Mucosa of descending colon (tissue), 3 donors: Measurements from ENCODE around the gene TPX2. TPM values are rescaled to one million over a fixed set of nuclear protein-coding genes. Genes with fewer than 3 reads are reported as not detected.
A peak's percentile ranks its signal among the peaks of the same experiment; 100 is the strongest.

Experiments used
- ATAC-seq: fragments of 200-7000 bp; cut with Tn5 transposase; one replicate; pipeline ENCODE4 v1.9.1; 2020; ENCODE audit warnings: mild to moderate bottlenecking, moderate library complexity
- DNase-seq, 3 donors: peaks; one replicate each; pipeline ENCODE4 v3.0.0-alpha.2; 2020
- H3K36me3 ChIP-seq: fragments of 200-600 bp; one replicate; pipeline ENCODE4 v1.8.0; 2021; ENCODE audit warnings: low read depth, mild to moderate bottlenecking
- H3K4me1 ChIP-seq: fragments of 200-600 bp; one replicate; pipeline ENCODE4 v1.8.0; 2021; ENCODE audit warnings: low read depth, mild to moderate bottlenecking
- H3K4me3 ChIP-seq: fragments of 200-600 bp; one replicate; pipeline ENCODE4 v1.8.0; 2021; ENCODE audit warnings: mild to moderate bottlenecking
- H3K9me3 ChIP-seq: fragments of 200-600 bp; one replicate; pipeline ENCODE4 v1.8.0; 2021; ENCODE audit warnings: mild to moderate bottlenecking
- CTCF ChIP-seq: fragments of 200-600 bp; IDR thresholded peaks from one replicate; pipeline ENCODE4 v1.8.0; 2022; ENCODE audit warnings: antibody characterized with exemption, mild to moderate bottlenecking
- intact Hi-C, 2 donors: fragments of 100-400 bp; cut with DNase I in 1 of 2; cut with micrococcal nuclease in 1 of 2; formaldehyde crosslinking; loops; one replicate each; pipeline versions ENCODE4 v1.11.0 to v1.11.1; 2022; cut with DNase I, micrococcal nuclease
- total RNA-seq, 3 donors: library from RNA; stranded (reverse); fragmentation: NEBNext Ultra II Directional in 2 of 3; extraction: Animal tissue kit (Norgen Biotek cat#: 25700) in 2 of 3; gene quantifications; one replicate each; pipeline versions ENCODE4 v1.2.1 to v1.2.4, GENCODE V29; 2021 to 2023
- donor health status: DM: no; HTN: no; CAD: no; lungs with moderate emphysema.
- donor health status: DM: no; HTN: no; CAD: no.
- donor health status: DM: no; HTN: yes; CAD: no.

The TPX2 gene
- total RNA-seq, 3 donors from 2014 or later = 3.0 to 26.6 (median 8.8) TPM

GRCh38 chr20:31849306-31849930, 110.3 kb downstream of the TPX2 start:
- intact Hi-C loops = no loop called here
- peak; percentile 87 for ATAC-seq
- H3K9me3 ChIP-seq = no peaks in the 10 kb centered on the region
- H3K4me1 ChIP-seq = peaks cover 3% of the 10 kb centered on the region
- peak; percentile 59 to 77 (median 71) for DNase-seq
- no peak for TF ChIP-seq CTCF
- no peaks in the 10 kb centered on the region for H3K36me3 ChIP-seq
- no peak overlapping the region for H3K4me3 ChIP-seq

Other genes starting within 250 kb of the TPX2 start
- gene HM13, start 224.8 kb upstream of the TPX2 start, total RNA-seq = 100 to 1,000 TPM in 2 of 3 donors, 10 to 100 TPM in 1; 95.6 to 137 (median 109) TPM
- 100 to 1,000 TPM; 172 to 414 (median 201) TPM for gene ID1, start 134.0 kb upstream of the TPX2 start, total RNA-seq
- gene COX4I2, start 101.4 kb upstream of the TPX2 start, total RNA-seq = under 1 TPM; 0.63 to 0.90 (median 0.76) TPM
- 10 to 100 TPM; 76.2 to 90.3 (median 78.1) TPM for gene BCL2L1, start 16.4 kb upstream of the TPX2 start, total RNA-seq
- gene MYLK2, start 80.1 kb downstream of the TPX2 start, total RNA-seq = under 1 TPM in 2 of 3 donors, not detected in 1; 0.09 to 0.31 TPM
- gene FOXS1, start 106.3 kb downstream of the TPX2 start, total RNA-seq = under 1 TPM in 1 of 3 donors, not detected in 2; 0.60 TPM
- 1 to 10 TPM in 1 of 3 donors, under 1 TPM in 1, not detected in 1; 0.58 to 1.7 TPM for gene DUSP15, start 131.2 kb downstream of the TPX2 start, total RNA-seq
- under 1 TPM in 1 of 3 donors, not detected in 2; 0.25 TPM for gene TTLL9, start 131.3 kb downstream of the TPX2 start, total RNA-seq
- 10 to 100 TPM in 1 of 3 donors, 1 to 10 TPM in 2; 9.2 to 10.0 (median 9.9) TPM for gene PDRG1, start 212.8 kb downstream of the TPX2 start, total RNA-seq
- gene XKR7, start 228.9 kb downstream of the TPX2 start, total RNA-seq = under 1 TPM; 0.09 to 0.13 (median 0.10) TPM